GM10266 (cell line): Measurements from ENCODE around the gene SMYD2.

Experiments
- DNase-seq: peaks from one replicate; pipeline ENCODE4 v3.0.0; 2012; ENCODE audit errors: extremely low spot score
- TF ChIP-seq, protein P1 (sequence below): IDR thresholded peaks from 2 replicates; pipeline ENCODE4 v1.5.1; 2012; ENCODE audit warnings: mild to moderate bottlenecking, low read depth; ENCODE audit not compliant: control insufficient read depth, insufficient read depth; ENCODE audit errors: missing control alignments

The SMYD2 gene

GRCh38 chr1:214352838-214353237, 71.9 kb downstream of the SMYD2 start:
- no peak for DNase-seq
- TF ChIP-seq, protein P1, sequence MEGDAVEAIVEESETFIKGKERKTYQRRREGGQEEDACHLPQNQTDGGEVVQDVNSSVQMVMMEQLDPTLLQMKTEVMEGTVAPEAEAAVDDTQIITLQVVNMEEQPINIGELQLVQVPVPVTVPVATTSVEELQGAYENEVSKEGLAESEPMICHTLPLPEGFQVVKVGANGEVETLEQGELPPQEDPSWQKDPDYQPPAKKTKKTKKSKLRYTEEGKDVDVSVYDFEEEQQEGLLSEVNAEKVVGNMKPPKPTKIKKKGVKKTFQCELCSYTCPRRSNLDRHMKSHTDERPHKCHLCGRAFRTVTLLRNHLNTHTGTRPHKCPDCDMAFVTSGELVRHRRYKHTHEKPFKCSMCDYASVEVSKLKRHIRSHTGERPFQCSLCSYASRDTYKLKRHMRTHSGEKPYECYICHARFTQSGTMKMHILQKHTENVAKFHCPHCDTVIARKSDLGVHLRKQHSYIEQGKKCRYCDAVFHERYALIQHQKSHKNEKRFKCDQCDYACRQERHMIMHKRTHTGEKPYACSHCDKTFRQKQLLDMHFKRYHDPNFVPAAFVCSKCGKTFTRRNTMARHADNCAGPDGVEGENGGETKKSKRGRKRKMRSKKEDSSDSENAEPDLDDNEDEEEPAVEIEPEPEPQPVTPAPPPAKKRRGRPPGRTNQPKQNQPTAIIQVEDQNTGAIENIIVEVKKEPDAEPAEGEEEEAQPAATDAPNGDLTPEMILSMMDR: no peak

DNA sequence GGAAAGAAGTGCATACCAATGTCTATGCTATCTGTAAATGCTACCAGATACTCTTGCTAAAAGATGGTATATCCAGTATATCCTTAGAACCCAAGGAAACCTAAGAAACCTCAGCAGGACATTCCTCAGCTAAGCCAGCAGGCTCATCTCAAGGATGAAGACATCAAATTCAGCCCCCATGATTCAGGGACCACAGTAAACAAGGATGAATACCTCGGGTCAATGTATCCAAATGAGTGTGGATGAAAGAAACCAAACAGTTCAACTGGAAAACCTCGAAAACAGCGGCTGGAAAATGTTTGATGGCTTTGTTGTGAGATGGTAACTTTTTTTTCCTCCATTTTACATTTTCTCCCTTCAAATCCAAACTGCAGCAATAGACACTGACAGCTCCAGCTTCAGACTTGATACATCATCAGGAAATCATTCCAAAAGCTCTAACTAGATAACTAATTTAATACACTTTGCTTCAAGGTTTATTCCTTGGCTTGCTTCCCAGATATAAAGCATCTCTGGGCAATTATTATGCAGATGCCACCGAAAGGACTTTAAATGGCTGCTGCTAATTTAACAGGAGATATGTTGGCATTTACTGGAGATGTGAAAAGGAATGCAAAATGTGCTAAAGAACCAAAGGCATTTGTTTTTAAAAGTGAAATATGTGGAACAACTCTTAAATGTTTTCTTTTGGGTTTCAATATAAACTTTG, 73.6 kb downstream of the SMYD2 start:
- no peak for DNase-seq
- TF ChIP-seq, protein P1: no peak

DNA sequence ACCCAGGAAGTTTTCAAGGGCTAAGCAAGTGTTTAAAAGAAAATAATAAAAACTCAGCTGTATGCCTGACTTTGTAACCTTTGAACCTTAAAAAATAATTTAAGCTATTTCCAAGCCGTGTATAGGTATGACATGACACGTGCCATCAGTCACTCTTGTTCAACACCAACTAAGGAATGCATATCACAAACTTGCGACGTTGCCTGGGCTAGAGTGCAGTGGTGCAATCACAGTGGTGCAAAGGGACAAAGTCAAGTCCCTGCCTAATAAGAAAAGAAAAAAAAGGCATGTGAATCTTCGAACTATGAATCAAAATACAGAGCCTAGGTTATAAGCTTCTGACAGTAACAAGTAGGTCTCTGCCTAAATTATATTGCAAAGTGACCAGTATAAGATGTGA, 79.2 kb downstream of the SMYD2 start:
- TF ChIP-seq, protein P1: no peak
- DNase-seq: no peak

DNA sequence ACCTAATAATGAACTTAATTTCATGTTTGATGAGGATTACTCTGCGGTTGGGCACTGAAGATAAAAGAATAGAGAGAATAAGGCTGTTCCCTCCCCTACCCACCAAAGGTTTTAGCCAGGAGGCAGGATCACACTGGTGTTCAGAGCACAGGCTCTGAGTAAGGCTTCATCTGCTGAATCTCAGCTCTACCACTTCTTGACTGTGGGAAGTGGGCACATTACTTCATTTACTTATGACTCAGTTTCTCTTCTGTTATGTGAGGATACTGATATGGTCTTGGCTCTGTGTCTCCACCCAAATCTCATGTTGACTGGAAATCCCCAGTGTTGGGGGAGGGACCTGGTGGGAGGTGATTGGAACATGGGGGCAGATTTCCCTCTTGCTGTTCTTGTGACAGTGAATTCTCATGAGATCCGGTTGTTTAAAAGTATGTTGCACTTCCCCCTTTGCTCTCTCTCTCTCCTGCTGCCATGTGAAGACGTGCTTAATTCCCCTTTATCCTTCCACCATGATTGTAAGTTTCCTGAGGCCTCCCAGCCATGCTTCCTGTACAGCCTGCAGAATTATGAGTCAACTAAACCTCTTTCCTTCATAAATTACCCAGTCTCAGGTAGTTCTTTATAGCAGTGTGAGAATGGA, 79.7 kb downstream of the SMYD2 start:
- no peak for DNase-seq
- TF ChIP-seq, protein P1: no peak

- DNase-seq: no peak
Measured at GRCh38 chr1:214361636-214362035, 80.7 kb downstream of the SMYD2 start.

GRCh38 chr1:214362188-214362882, 81.4 kb downstream of the SMYD2 start:
- TF ChIP-seq, protein P1: no peak

More at GRCh38 chr1:214361636-214362035, 80.7 kb downstream of the SMYD2 start:
- TF ChIP-seq, protein P1: no peak

GRCh38 chr1:214363386-214363785, 82.4 kb downstream of the SMYD2 start:
- DNase-seq: no peak
- TF ChIP-seq, protein P1: no peak

More at GRCh38 chr1:214362188-214362882, 81.4 kb downstream of the SMYD2 start:
- no peak for DNase-seq
